ENCODE data around the gene GTF3C2.

DNA sequence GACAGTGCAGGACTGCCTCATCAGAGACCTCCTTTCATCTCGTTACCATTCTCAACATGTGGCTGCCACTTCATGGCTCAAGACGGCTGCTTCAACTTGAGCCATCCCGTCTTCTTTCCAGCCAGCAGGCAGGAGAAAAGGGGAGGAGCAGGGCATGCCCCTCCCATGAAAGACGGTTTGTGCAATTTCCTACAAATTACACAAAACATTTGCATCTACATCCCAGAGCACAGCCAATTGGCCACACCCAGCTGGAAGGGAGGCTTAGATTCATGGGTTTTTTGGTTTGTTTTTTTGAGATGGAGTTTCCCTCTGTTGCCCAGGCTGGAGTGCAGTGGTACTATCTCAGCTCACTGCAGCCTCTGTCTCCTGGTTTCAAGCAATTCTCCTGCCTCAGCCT, 60.1 kb downstream of the GTF3C2 start:
- TF ChIP-seq, protein P1, sequence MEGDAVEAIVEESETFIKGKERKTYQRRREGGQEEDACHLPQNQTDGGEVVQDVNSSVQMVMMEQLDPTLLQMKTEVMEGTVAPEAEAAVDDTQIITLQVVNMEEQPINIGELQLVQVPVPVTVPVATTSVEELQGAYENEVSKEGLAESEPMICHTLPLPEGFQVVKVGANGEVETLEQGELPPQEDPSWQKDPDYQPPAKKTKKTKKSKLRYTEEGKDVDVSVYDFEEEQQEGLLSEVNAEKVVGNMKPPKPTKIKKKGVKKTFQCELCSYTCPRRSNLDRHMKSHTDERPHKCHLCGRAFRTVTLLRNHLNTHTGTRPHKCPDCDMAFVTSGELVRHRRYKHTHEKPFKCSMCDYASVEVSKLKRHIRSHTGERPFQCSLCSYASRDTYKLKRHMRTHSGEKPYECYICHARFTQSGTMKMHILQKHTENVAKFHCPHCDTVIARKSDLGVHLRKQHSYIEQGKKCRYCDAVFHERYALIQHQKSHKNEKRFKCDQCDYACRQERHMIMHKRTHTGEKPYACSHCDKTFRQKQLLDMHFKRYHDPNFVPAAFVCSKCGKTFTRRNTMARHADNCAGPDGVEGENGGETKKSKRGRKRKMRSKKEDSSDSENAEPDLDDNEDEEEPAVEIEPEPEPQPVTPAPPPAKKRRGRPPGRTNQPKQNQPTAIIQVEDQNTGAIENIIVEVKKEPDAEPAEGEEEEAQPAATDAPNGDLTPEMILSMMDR (tag by site-specific recombination; IDR thresholded peaks at IDR 0.05), result no peak
- TF ChIP-seq ZBTB20 (tag by site-specific recombination; IDR thresholded peaks at IDR 0.05), result no peak
- TF ChIP-seq SP3 (tag by site-specific recombination; IDR thresholded peaks at IDR 0.05), result no peak
- no peak for TF ChIP-seq MEIS1 (CRISPR knock-in tag; IDR thresholded peaks at IDR 0.05; ENCODE audit: borderline replicate concordance)
- no peak for TF ChIP-seq ZNF121 (tag by site-specific recombination; IDR thresholded peaks at IDR 0.05)
- no peak for TF ChIP-seq ZNF449 (tag by site-specific recombination; IDR thresholded peaks at IDR 0.05)
- no peak for TF ChIP-seq REST (tag by site-specific recombination; IDR thresholded peaks at IDR 0.05)
- TF ChIP-seq, protein P2, sequence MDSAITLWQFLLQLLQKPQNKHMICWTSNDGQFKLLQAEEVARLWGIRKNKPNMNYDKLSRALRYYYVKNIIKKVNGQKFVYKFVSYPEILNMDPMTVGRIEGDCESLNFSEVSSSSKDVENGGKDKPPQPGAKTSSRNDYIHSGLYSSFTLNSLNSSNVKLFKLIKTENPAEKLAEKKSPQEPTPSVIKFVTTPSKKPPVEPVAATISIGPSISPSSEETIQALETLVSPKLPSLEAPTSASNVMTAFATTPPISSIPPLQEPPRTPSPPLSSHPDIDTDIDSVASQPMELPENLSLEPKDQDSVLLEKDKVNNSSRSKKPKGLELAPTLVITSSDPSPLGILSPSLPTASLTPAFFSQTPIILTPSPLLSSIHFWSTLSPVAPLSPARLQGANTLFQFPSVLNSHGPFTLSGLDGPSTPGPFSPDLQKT (IDR thresholded peaks at IDR 0.05; ENCODE audit: borderline replicate concordance, low read depth, low read length), result no peak
- TF ChIP-seq PATZ1 (tag by site-specific recombination; IDR thresholded peaks at IDR 0.05), result no peak
